ENCODE data around the gene HOXD11.

DNA sequence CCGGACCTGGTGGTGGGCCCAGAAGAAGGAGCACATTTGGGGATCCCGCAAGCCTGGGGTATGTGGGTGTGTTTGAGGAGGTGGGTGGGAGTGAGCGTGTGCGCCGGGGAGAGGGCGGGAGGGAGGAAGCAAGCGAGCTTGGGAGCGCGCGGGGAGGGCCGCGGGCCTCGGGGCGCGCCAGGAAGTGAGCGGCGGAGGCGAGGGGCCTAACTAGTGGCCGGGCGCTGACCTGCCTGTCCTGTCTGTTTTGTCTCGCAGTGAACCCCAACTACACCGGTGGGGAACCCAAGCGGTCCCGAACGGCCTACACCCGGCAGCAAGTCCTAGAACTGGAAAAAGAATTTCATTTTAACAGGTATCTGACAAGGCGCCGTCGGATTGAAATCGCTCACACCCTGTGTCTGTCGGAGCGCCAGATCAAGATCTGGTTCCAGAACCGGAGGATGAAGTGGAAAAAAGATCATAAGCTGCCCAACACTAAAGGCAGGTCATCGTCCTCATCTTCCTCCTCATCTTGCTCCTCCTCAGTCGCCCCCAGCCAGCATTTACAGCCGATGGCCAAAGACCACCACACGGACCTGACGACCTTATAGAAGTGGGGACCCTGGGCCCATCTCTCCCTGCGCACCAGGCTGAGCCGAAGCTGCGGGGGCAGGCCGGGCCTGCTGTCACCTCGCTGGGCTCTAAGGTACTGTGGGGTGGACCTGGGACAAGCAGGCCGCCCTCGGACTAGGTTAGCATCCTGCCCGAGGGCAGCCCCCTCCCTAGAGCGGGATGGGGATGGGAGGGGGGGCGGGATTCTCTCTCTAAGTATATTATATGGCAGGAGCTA lies 45.5 kb downstream of the HOXD11 start:
- TF ChIP-seq, protein P1, sequence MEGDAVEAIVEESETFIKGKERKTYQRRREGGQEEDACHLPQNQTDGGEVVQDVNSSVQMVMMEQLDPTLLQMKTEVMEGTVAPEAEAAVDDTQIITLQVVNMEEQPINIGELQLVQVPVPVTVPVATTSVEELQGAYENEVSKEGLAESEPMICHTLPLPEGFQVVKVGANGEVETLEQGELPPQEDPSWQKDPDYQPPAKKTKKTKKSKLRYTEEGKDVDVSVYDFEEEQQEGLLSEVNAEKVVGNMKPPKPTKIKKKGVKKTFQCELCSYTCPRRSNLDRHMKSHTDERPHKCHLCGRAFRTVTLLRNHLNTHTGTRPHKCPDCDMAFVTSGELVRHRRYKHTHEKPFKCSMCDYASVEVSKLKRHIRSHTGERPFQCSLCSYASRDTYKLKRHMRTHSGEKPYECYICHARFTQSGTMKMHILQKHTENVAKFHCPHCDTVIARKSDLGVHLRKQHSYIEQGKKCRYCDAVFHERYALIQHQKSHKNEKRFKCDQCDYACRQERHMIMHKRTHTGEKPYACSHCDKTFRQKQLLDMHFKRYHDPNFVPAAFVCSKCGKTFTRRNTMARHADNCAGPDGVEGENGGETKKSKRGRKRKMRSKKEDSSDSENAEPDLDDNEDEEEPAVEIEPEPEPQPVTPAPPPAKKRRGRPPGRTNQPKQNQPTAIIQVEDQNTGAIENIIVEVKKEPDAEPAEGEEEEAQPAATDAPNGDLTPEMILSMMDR (IDR thresholded peaks at IDR 0.05; ENCODE audit: low read depth, low read length) = no peak
- TF ChIP-seq EZH2phosphoT487 (IDR thresholded peaks at IDR 0.05; ENCODE audit: low read depth) = no peak
